OCI-M2 (cell line): ENCODE results near the gene SYNGR4.
"Not testable (repeated sequence)": the region's sequence is repeated elsewhere in the genome, so short reads cannot be mapped to it uniquely, and the experiment has no call there.

ENCODE experiments used
- DNase-seq: peaks from one replicate; lab custom pipeline; 2025; ENCODE audit not compliant: unreplicated experiment; lab: John Stamatoyannopoulos, UW

The SYNGR4 gene

GRCh38 chr19:48371367-48371766 lies 7.2 kb downstream of the SYNGR4 start:
- DNase-seq = no peak

GRCh38 chr19:48371771-48372170 lies 7.6 kb downstream of the SYNGR4 start:
- DNase-seq = not testable (repeated sequence)

- no peak for DNase-seq
Measured at GRCh38 chr19:48372904-48373303, 8.7 kb downstream of the SYNGR4 start.

GRCh38 chr19:48373567-48373966 lies 9.4 kb downstream of the SYNGR4 start:
- DNase-seq = no peak

- DNase-seq = no peak
Measured at GRCh38 chr19:48378194-48378570, 14.0 kb downstream of the SYNGR4 start.

- DNase-seq = no peak
Measured at GRCh38 chr19:48379058-48379457, 14.9 kb downstream of the SYNGR4 start.

- DNase-seq = no peak
Measured at GRCh38 chr19:48381178-48381950, 17.2 kb downstream of the SYNGR4 start.

- DNase-seq = no peak
Measured at GRCh38 chr19:48382286-48382685, 18.1 kb downstream of the SYNGR4 start.

- DNase-seq = no peak
Measured at GRCh38 chr19:48385461-48386087, 21.4 kb downstream of the SYNGR4 start.

- DNase-seq = no peak
Measured at GRCh38 chr19:48386981-48387380, 22.8 kb downstream of the SYNGR4 start.

- no peak for DNase-seq
Measured at GRCh38 chr19:48390188-48391099, 26.3 kb downstream of the SYNGR4 start.

- DNase-seq = peak; percentile 87
Measured at GRCh38 chr19:48391100-48392005, 27.2 kb downstream of the SYNGR4 start, which contains the start of gene KDELR1. Gene KDELR1 (minus strand): TSS chr19:48391551. CDS start chr19:48391358, 193 bp downstream.

- not testable (repeated sequence) for DNase-seq
Measured at GRCh38 chr19:48392006-48392344, 27.8 kb downstream of the SYNGR4 start.

GRCh38 chr19:48392860-48393558 lies 28.8 kb downstream of the SYNGR4 start:
- DNase-seq = no peak

GRCh38 chr19:48393559-48394330 lies 29.6 kb downstream of the SYNGR4 start, which contains the start of gene GRIN2D:
Gene GRIN2D (plus strand): TSS chr19:48393668. CDS start chr19:48398393, 4,725 bp downstream.
- DNase-seq = no peak

- DNase-seq = no peak
Measured at GRCh38 chr19:48394331-48395169, 30.4 kb downstream of the SYNGR4 start.

- DNase-seq = no peak
Measured at GRCh38 chr19:48395170-48395455, 30.9 kb downstream of the SYNGR4 start.

- no peak for DNase-seq
Measured at GRCh38 chr19:48395499-48395898, 31.3 kb downstream of the SYNGR4 start.
